ENCODE data around the gene KLK13.

The KLK13 gene

GRCh38 chr19:51065221-51065960, 499 bp upstream of the KLK13 start:
- peak overlapping the region; percentile 47 for H3K4me3 ChIP-seq (ENCODE audit: low read depth, low read length)

DNA sequence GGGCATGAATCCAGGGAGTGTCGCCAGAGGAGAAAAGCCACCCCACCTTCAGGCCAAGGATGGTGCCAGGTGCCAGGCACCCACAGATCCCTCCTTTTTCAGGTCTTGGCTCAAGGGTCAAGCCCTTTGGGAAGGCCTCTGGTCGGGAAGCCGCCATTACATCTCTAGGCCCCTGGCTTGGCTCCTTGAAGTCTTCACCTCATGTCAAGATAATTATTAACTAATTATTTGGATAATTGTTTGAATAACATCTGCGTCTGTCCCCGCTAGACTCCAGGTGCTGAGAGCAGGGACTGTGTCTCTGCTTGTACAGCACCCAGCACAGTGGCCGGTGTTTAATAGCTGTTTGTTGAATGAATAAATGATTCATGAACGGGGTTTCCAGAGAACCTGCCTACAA, 1.2 kb downstream of the KLK13 start:
- H3K4me3 ChIP-seq (ENCODE audit: low read depth, low read length): no peak overlapping the region

DNA sequence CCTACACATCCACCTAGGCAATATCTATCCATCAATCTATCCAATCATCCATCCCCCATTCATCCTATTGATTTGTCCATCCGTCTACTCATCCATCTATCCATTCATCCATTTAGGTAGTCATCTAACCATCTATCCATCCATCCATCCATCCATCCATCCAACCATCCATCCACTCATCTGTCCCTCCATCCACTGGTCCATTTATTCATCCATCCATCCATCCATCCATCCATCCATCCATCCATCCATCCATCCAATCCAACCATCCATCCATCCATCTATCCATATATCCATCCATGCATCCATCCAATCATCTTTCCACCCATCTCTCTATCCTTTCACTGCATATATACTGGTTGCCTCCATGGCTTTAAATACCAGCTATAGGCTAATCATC, 3.9 kb downstream of the KLK13 start:
- H3K4me3 ChIP-seq (ENCODE audit: low read depth, low read length): no peak overlapping the region

DNA sequence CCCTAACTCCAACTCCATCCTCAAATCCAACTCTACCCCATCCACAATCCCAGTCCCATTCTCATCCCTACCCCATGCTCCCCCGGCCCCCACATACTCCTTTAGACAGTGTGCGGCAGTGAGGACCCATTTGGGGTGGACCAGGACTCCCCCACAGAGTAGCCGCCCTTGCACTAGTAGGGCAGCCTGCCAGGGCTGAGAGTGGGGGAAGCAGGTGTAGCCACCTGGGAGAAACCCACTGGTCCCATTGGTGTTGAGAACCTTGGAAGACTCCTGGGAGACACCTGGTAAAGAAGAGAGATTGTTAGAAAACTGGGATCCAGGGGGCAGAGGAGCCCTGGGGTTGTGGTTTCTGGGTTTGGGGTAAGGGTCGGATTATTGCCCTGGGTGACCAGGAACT, 4.6 kb downstream of the KLK13 start:
- H3K4me3 ChIP-seq (ENCODE audit: low read depth, low read length): no peak overlapping the region

DNA sequence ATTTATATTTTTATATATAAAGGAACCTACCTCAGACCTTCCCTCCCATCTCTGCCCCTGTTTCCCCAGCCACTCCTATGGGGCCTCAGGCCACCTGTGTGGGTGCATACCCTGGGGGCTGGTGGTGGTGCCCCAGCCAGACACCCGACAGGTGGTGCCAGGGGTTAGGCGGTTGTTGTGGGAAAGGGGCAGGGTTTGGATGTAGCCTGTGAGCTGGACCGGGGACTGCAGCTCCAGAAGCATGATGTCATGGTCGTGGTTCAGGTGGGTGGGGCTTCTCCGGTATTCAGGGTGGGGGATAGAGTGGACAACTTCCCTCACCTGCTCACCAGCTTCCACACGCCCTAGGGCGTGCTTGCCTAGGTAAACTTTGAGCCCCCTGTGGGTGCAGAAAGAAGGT, 5.2 kb downstream of the KLK13 start:
- no peak overlapping the region for H3K4me3 ChIP-seq (ENCODE audit: low read depth, low read length)

GRCh38 chr19:51055866-51056265, 9.0 kb downstream of the KLK13 start:
- H3K4me3 ChIP-seq (ENCODE audit: low read depth, low read length): no peak overlapping the region

DNA sequence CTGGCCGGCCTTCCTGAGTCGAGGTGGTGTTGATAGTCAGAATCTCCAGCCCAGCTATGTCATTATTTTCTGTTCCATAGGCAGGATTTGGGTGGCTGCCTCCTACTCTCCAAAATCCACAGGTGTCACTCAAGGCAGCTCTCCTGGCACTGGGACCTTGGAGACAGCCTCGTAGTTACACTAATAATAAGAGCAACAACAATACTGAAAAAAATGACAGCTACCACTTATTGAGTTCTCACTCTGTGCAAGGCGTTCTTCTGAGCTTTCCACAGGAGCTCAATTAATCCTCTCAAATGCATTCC, 17.9 kb downstream of the KLK13 start:
- no peak overlapping the region for H3K4me3 ChIP-seq (ENCODE audit: low read depth, low read length)

- no peak overlapping the region for H3K4me3 ChIP-seq (ENCODE audit: low read depth, low read length)
These were observed 20.6 kb downstream of the KLK13 start for GRCh38 chr19:51044327-51044726.

DNA sequence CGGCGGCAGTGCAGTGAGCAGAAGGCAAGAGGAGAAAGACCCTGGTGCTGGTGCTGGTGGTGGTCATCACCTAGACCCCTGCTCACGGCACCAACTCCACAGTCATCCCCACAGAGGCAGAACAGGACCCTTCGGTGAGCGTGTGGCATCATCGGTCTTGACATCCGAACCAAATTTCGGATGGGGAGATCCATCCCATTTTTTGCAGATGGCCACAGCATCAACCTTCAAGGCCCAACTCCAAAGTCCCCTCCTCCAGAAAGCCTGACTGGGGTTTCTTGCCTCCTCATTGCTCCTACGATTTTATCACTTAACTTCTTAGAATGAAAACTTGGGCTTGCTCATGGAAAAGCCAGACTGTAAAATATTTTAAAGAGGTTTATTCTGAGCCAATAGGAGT, 21.4 kb downstream of the KLK13 start:
- H3K4me3 ChIP-seq (ENCODE audit: low read depth, low read length): no peak overlapping the region

DNA sequence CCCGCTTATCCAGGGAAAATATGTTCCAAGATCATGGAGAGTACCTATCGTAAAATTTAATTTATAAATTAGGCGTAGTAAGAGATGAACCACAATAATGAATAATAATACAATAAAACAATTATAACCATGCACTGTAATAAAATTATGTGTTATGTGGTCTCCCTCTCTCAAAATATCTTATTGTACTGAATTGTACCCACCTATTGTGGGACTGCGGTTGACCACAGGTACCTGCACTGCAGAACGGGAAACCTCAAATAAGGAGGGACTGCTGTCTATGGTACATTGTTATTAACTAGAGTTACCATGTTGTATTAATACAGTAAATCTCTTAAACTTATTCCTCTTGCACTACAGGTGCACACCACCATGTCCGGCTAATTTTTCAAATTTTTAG, 24.7 kb downstream of the KLK13 start:
- H3K4me3 ChIP-seq (ENCODE audit: low read depth, low read length): no peak overlapping the region

DNA sequence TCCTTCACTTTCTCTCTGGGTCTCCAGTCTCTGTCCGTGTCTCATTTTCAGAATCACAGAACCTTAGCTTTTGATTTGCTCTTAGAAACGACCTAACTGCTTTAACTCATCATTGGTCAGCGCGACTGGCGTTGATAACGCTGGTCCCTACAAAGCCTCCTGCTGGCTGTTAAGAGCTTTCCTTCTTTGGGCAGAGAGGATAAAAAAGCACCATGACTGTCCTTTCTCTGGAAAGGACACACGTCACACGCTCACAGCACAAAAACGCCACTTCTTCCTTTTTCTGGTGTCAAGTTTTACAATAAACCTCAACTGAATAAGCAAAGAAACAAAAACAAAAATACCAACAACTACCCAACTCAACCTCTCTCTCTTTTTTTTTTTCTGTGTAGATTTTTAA, 28.4 kb downstream of the KLK13 start:
- H3K4me3 ChIP-seq (ENCODE audit: low read depth, low read length): no peak overlapping the region

- H3K4me3 ChIP-seq (ENCODE audit: low read depth, low read length): no peak within 1 kb of the TSS
These were observed 30.2 kb downstream of the KLK13 start, which contains the start of gene KLK12 for GRCh38 chr19:51034704-51035103. Gene KLK12, minus strand, starts transcription at chr19:51035002. Its CDS starts 381 bp downstream, at chr19:51034621.

- no peak overlapping the region for H3K4me3 ChIP-seq (ENCODE audit: low read depth, low read length)
These were observed 33.0 kb downstream of the KLK13 start for GRCh38 chr19:51031880-51032225.

GRCh38 chr19:51031220-51031879, 33.5 kb downstream of the KLK13 start:
- H3K4me3 ChIP-seq (ENCODE audit: low read depth, low read length): no peak overlapping the region

DNA sequence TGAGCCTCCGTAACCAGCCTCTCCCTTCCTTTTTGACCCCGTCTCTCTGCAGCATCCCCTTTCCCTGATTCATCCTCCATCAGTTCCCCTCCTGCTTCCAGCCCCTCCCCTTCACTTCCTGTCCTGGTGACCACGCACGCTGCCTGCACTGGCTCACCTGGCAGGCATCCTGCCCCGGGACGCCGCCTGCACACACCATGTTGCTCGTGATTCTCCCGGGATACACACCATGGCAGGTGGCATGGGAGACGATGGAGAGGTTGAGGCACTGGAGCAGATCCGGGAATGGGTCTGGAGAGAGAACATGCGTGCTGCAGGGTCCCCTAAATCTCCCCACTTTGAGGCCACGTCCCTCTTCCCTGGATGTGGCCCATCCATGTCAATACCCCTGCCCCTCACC, 34.3 kb downstream of the KLK13 start:
- H3K4me3 ChIP-seq (ENCODE audit: low read depth, low read length): no peak overlapping the region

DNA sequence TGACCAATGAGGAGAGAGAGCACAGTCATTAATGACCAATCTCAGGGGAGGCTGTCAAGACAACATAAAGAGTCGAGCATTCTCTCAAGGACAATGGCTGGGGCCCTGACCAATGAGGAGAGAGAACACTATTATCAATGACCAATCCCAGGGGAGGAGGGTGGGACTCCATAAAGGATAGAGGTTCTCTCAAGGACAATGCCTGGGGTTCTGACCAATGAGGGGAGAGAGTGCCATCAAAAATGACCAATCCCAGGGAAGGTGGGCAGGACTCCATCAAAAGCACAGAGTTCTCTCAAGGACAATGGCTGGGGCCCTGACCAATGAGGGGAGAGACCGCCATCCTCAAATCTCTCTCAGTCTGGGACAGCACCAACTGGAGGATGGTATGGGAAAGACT, 35.2 kb downstream of the KLK13 start:
- H3K4me3 ChIP-seq (ENCODE audit: low read depth, low read length): no peak overlapping the region

DNA sequence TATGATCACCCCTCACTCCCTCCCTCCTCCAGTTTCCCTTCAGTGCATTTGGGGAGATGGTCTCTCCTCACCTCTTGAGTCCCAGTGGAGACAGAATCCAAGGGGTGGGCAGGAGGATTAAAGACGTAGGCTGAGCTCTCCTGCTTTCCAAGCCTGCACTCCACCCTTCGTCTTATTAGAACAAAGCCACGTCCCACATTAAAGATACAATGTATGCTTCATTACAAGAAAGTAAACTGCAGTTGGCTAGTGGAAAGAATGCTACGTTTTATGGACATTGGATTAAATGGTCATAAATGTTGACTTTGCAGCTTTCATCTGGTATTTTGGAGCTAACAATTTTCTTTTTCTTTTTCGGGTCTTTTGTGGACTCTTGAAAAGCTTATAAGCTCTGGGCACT, 37.0 kb downstream of the KLK13 start:
- H3K4me3 ChIP-seq (ENCODE audit: low read depth, low read length): no peak overlapping the region

DNA sequence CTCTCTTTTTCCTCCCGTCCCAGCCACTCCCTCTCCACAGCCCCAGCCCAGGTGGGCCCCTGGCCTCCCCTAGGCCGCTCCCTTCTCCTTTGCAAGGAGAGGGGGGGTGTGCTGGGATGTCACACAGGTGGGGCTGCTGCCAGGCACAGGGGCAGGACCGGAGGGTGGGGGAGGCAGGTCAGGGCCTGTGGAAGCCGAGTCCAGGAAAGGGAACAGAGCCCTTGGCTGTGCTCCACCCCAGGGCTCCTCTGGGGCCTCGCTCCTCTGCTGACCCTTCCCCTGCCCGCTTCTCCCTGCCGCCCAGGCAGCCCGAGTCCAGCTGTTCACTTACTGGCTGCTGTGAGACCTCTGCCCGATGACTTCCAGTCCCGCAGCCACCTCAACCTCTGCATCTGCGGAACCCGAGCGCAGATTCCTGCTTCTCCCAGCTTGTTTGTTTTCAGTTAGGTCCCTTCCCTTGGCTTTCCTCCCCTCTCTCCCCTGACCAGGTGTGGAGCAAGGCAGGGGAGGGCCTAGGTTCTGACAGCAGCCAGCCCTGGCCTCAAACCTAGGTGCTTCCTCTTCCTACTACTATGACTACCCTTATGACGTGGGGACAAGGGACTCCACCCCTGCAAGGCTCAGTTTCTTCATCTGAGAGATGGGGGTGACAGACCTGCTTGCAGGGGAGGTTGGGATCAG, 37.6 kb downstream of the KLK13 start:
- no peak overlapping the region for H3K4me3 ChIP-seq (ENCODE audit: low read depth, low read length)

DNA sequence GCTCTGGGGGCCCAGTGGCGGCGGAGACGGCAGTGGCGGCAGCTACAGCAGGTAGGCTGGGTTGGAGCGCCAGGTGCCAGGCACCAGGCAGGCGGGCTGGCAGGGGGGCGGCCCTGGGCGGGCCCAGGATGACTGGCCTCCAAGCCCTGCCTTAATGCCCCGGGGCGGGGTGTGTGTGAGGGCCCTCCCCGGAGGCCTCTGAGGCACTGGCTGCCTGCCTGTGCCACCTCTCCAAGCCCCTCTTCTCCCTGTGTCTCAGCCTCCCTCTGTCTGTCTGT, 38.4 kb downstream of the KLK13 start, which contains the start of gene KLK11:
Gene KLK11 (minus strand): TSS at position 63 of the 278 bp plus-strand sequence. CDS start 985 bp downstream, outside the sequence.
- H3K4me3 ChIP-seq (ENCODE audit: low read depth, low read length): no peak within 1 kb of the TSS

- no peak overlapping the region for H3K4me3 ChIP-seq (ENCODE audit: low read depth, low read length)
These were observed 38.9 kb downstream of the KLK13 start for GRCh38 chr19:51025809-51026553.

- no peak overlapping the region for H3K4me3 ChIP-seq (ENCODE audit: low read depth, low read length)
These were observed 39.5 kb downstream of the KLK13 start for GRCh38 chr19:51025401-51025800.

- no peak overlapping the region for H3K4me3 ChIP-seq (ENCODE audit: low read depth, low read length)
These were observed 40.0 kb downstream of the KLK13 start for GRCh38 chr19:51024924-51025323.

Measured in iPS-11a (cell line).